ENCODE measurements around the gene GBP3. TPM values are rescaled to one million over a fixed set of nuclear protein-coding genes. Genes with fewer than 3 reads are reported as not detected.

Gene GBP3
- total RNA-seq, 2 donors from 2014 or later: not detected

DNA sequence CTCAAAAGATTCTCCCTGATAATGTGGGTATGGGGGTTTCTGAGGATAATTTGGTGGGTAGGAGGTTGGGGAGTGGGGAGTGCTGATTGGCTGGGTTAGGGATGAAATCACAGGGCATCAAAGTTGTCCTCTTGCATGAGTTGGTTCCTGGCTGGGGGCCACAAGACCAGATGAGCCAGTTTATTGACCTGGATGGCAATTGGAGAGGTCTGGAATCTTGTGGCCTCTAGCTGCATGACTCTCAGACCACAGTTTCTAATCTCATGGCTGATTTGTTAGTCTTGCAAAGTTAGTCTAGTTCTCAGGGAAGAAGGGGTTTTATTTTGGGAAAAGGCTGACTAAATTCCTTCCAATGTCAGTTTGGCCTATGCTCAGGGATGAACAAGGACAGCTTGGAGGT, 45.6 kb upstream of the GBP3 start:
- Histone ChIP-seq H3K9me3 (ENCODE audit: control insufficient read depth, low read length) (no peaks in the 10 kb centered on the region), H3K27me3 (ENCODE audit: control insufficient read depth, insufficient read depth, low read length, poor library complexity, severe bottlenecking) (no peaks in the 10 kb centered on the region), H3K4me3 (ENCODE audit: low read length) (no peak overlapping the region), H3K36me3 (ENCODE audit: control insufficient read depth, insufficient read depth, low read length) (no peaks in the 10 kb centered on the region), H3K27ac (ENCODE audit: low read depth, low read length) (no peak overlapping the region), H3K4me1 (ENCODE audit: control insufficient read depth, insufficient read depth, low read length) (peaks cover 3% of the 10 kb centered on the region), H3K9ac (ENCODE audit: extremely low read depth, low read length, poor library complexity, severe bottlenecking) (no peak overlapping the region)
- TF ChIP-seq CTCF (conservative IDR thresholded peaks at IDR 0.05): no peak
- Mint-ChIP-seq H3K9me3 (no peaks in the 10 kb centered on the region), H3K4me3 (no peak overlapping the region), H3K27ac (no peak overlapping the region), H3K36me3 (ENCODE audit: low read depth) (no peaks in the 10 kb centered on the region), H3K27me3 (ENCODE audit: insufficient read depth) (no peaks in the 10 kb centered on the region), H3K4me1 (peaks cover 7% of the 10 kb centered on the region)
- DNase-seq: no peak

DNA sequence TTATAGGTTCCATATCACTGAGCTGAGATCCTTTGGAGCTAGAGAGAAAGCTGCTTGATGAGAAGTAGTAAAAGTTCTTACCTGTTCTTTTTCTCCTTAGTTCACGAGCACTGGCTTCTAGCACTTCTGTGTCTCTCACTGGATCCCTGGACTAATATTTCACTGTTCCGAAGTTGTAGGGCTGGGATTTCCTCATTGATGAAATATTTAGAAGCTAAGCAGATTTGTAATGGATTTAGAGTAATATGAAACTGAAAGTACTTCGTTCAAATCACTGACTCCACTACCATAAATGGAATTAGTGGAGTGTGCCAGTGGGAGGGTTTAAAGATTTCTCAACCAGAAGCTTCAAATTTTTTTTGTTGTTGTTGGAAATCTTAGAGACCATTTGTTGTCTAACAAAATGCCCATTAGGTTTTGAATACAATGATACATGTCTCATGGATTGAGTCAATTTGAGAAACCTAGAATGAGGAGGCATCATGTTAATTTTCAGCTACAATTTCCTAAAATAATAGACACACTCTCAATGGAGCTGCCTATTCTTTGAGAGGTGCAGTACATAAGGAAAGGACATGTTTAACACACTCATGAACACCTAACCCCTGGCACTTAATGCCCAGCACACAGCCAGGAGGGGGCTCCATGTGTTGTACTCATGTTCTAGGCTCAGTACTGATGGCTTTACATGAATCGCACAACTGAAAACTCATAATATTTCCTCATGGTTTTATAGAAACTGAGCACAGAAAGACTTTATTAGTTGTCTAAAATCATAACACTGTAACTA, 42.6 kb upstream of the GBP3 start, which contains the start of gene GBP1:
GBP1 (minus strand) TSS at position 130 of the 790 bp plus-strand sequence. CDS start 1,974 bp downstream, outside the sequence.
- Histone ChIP-seq H3K9me3 (ENCODE audit: control insufficient read depth, low read length) (no peaks in the 10 kb centered on the region), H3K4me3 (ENCODE audit: low read length) (no peak within 1 kb of the TSS), H3K4me1 (ENCODE audit: control insufficient read depth, insufficient read depth, low read length) (peaks cover 3% of the 10 kb centered on the region), H3K9ac (ENCODE audit: extremely low read depth, low read length, poor library complexity, severe bottlenecking) (no peak within 1 kb of the TSS), H3K36me3 (ENCODE audit: control insufficient read depth, insufficient read depth, low read length) (no peaks in the 10 kb centered on the region), H3K27ac (ENCODE audit: low read depth, low read length) (no peak within 1 kb of the TSS), H3K27me3 (ENCODE audit: control insufficient read depth, insufficient read depth, low read length, poor library complexity, severe bottlenecking) (no peaks in the 10 kb centered on the region)
- Mint-ChIP-seq H3K27ac (no peak within 1 kb of the TSS), H3K4me3 (no peak within 1 kb of the TSS), H3K9me3 (no peaks in the 10 kb centered on the region), H3K4me1 (peaks cover 7% of the 10 kb centered on the region), H3K36me3 (ENCODE audit: low read depth) (no peaks in the 10 kb centered on the region), H3K27me3 (ENCODE audit: insufficient read depth) (no peaks in the 10 kb centered on the region)
- TF ChIP-seq CTCF (conservative IDR thresholded peaks at IDR 0.05): no peak
- 95 to 100% methylated on average over 2 to 4 of the region's 4 CpGs for WGBS, 2 experiments (ENCODE audit: insufficient coverage in 1 of 2, insufficient read length in 1 of 2)
- DNase-seq: no peak

DNA sequence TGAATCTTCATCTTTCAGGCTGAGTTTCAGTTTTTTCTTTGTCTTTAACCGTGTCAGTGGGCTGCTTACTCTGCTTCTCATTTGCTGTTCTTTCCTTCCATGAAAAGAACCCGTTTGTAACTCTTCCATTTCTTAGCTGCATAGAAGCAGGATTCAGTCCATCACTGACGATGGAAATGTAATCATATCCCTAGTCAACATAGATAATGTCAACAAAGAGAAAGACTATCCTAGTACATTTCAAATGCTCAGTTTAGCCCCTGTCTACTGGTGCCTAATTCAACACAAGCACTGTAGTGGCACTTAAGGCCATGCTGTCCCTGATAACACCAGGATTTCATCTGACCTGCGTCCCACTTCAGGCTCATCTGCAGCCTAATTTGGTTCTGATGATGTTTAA, 42.0 kb upstream of the GBP3 start:
- Mint-ChIP-seq H3K4me1 (peaks cover 7% of the 10 kb centered on the region), H3K27me3 (ENCODE audit: insufficient read depth) (no peaks in the 10 kb centered on the region), H3K27ac (no peak overlapping the region), H3K9me3 (no peaks in the 10 kb centered on the region), H3K4me3 (no peak overlapping the region), H3K36me3 (ENCODE audit: low read depth) (no peaks in the 10 kb centered on the region)
- Histone ChIP-seq H3K27ac (ENCODE audit: low read depth, low read length) (no peak overlapping the region), H3K36me3 (ENCODE audit: control insufficient read depth, insufficient read depth, low read length) (no peaks in the 10 kb centered on the region), H3K27me3 (ENCODE audit: control insufficient read depth, insufficient read depth, low read length, poor library complexity, severe bottlenecking) (no peaks in the 10 kb centered on the region), H3K9me3 (ENCODE audit: control insufficient read depth, low read length) (no peaks in the 10 kb centered on the region), H3K4me3 (ENCODE audit: low read length) (no peak overlapping the region), H3K4me1 (ENCODE audit: control insufficient read depth, insufficient read depth, low read length) (peaks cover 3% of the 10 kb centered on the region), H3K9ac (ENCODE audit: extremely low read depth, low read length, poor library complexity, severe bottlenecking) (no peak overlapping the region)
- DNase-seq: no peak
- no peak for TF ChIP-seq CTCF (conservative IDR thresholded peaks at IDR 0.05)
- 85 to 95% methylated on average over 3 to 4 of the region's 4 CpGs for WGBS, 2 experiments (ENCODE audit: insufficient coverage in 1 of 2, insufficient read length in 1 of 2)

All from endodermal cell (in vitro differentiated cells).